Body of pancreas (tissue), 4 donors: ENCODE data around the gene C5orf15. TPM values are rescaled to one million over a fixed set of nuclear protein-coding genes. Genes with fewer than 3 reads are reported as not detected.

Experiments
- ATAC-seq: fragments of 150-250 bp; one replicate; pipeline ENCODE4 v1.9.1; 2016
- DNase-seq, 4 donors: peaks; one replicate each; pipeline ENCODE4 v3.0.0-alpha.2; 2019
- H3K27ac ChIP-seq, 4 donors: fragments of 200-600 bp; sonication (generic); 1 replicate in 3 of 4; 2 replicates in 1 of 4; pipeline versions ENCODE4 v1.5.1 to v1.6.1; 2016 to 2019; ENCODE audit warnings: mild to moderate bottlenecking in 1 of 4, mixed read lengths in 1 of 4, moderate library complexity in 1 of 4
- H3K27me3 ChIP-seq, 2 donors: fragments of 200-600 bp; sonication (generic); one replicate each; pipeline ENCODE4 v1.6.0; 2016; ENCODE audit warnings: mild to moderate bottlenecking in 1 of 2
- H3K36me3 ChIP-seq, 2 donors: fragments of 200-600 bp; sonication (generic); replicated peaks in 1 of 2; 2 replicates each; pipeline ENCODE4 v1.5.1; 2016; ENCODE audit warnings: low read depth in 2 of 2; ENCODE audit not compliant: insufficient read depth in 1 of 2
- H3K4me1 ChIP-seq: fragments of 200-600 bp; sonication (generic); one replicate; pipeline ENCODE4 v1.6.0; 2016
- H3K4me3 ChIP-seq, 2 donors: fragments of 200-600 bp; sonication (generic); 1 replicate in 1 of 2; 2 replicates in 1 of 2; pipeline ENCODE4 v1.5.1; 2016 to 2019
- H3K9me3 ChIP-seq, 3 donors: fragments of 200-600 bp; sonication (generic); 1 replicate in 2 of 3; 2 replicates in 1 of 3; pipeline ENCODE4 v1.5.1; 2016
- POLR2A ChIP-seq, 3 donors: fragments of 450-650 bp; IDR thresholded peaks; one replicate each; pipeline ENCODE4 v1.6.1; 2016; ENCODE audit warnings: antibody characterized with exemption in 3 of 3, mild to moderate bottlenecking in 2 of 3
- WGBS, 2 donors: methylation state at CpG; one replicate each; pipeline ENCODE4 v1.1.5; 2017; 5-methylcytosine and 5-hydroxymethylcytosine counted together
- intact Hi-C: fragments of 100-400 bp; cut with DNase I; formaldehyde crosslinking; loops from one replicate; pipeline ENCODE4 v1.15.1; 2023
- total RNA-seq, 2 donors: library from RNA; depleted of rRNA; stranded (reverse); fragments of >200 nt; gene quantifications; one replicate each; pipeline ENCODE4 v1.1.0, GENCODE V29; 2016
- TF ChIP-seq, protein P1 (sequence below), 7 experiments: fragments of 450-650 bp in 4 of 7; fragments of 200-600 bp in 3 of 7; sonication (generic) in 3 of 7; IDR thresholded peaks; one replicate each; pipeline ENCODE4 v1.5.1; 2016 to 2019; ENCODE audit warnings: antibody characterized with exemption in 7 of 7

Gene C5orf15
- total RNA-seq, 2 donors from 2014 or later = 20.4 to 28.0 TPM

DNA sequence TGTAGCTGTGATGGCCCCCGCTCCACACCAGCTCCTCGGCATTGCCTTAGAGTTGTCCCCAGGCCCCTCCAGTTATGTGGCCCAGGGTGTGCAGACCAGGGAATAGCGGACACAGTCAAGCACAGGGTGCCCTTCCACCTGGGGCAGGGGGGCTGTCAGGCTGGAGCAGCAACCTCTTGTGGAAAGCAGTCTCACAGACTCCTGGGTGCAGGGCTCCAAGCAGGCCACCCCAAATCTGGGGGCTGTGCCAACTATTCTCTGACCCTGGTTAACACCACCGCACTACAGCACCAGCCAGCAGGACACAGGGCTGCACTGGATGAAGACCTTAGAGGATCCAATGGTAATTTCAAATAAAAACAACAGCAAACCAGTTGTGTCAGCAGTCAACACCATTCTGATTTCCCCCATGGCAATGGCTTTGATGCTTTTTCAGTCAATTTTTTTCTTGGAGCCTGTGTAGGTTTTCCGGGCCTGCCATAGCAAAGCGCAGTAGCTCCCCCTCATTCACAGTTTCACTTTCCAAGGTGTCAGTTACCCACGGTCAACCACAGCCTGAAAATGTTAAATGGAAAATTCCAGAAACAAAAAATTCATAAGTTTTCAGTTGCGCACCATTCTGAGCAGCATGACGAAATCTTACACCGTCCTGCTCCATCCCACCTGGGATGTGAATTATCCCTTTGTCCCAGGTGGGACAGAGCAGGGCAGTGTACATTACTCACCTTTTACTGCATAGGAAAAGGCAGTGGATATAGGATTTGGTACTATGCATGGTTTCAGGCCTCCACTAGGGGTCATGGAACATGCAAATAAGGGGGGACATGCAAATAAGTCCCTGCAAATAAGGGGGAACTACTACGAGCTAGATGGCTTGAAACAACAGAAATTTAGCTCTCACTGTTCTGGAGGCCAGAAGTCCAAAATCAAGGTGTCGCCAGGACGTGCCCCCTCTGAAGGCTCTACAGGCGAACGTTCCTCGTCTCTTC is 49.0 kb downstream of the C5orf15 start:
- 93 to 96% methylated on average over 16 of the region's 16 CpGs for WGBS, 2 donors
- intact Hi-C loops = no loop called here

DNA sequence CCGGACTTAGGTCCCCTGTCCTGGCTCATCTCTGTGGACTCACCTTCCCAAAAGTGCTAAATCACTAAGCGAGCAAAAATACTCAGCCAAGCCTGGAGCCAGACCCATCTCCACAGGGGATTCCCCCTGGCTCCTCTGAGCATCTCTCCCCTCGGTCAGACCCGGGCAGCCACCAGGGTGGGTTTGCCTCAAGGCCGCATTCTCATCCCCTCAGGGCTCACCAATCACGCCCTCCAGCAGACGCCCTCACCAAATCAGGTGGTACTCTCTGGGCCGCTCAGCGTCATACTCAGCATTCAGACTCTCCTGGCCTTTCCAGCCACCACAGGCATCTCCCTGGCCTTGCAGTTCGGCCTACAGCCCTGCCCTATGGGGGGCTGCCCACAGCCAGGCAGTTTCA is 49.7 kb downstream of the C5orf15 start:
- intact Hi-C loops = no loop called here
- Histone ChIP-seq H3K27ac (peak overlapping the region in 1 of 4 donors; percentile 7), H3K4me3 (no peak overlapping the region), H3K4me1 (peaks cover 34% of the 10 kb centered on the region), H3K27me3 (no peaks in the 10 kb centered on the region), H3K36me3 (no peaks in the 10 kb centered on the region), H3K9me3 (no peaks in the 10 kb centered on the region)
- no peak for DNase-seq
- 90 to 94% methylated on average over 9 of the region's 10 CpGs for WGBS, 2 donors
- no peak for TF ChIP-seq POLR2A (IDR thresholded peaks at IDR 0.05)
- TF ChIP-seq, protein P1, sequence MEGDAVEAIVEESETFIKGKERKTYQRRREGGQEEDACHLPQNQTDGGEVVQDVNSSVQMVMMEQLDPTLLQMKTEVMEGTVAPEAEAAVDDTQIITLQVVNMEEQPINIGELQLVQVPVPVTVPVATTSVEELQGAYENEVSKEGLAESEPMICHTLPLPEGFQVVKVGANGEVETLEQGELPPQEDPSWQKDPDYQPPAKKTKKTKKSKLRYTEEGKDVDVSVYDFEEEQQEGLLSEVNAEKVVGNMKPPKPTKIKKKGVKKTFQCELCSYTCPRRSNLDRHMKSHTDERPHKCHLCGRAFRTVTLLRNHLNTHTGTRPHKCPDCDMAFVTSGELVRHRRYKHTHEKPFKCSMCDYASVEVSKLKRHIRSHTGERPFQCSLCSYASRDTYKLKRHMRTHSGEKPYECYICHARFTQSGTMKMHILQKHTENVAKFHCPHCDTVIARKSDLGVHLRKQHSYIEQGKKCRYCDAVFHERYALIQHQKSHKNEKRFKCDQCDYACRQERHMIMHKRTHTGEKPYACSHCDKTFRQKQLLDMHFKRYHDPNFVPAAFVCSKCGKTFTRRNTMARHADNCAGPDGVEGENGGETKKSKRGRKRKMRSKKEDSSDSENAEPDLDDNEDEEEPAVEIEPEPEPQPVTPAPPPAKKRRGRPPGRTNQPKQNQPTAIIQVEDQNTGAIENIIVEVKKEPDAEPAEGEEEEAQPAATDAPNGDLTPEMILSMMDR (IDR thresholded peaks at IDR 0.05) = no peak
- no peak for ATAC-seq

More for the DNA sequence above, 49.0 kb downstream of the C5orf15 start:
- no peaks in the 10 kb centered on the region for H3K36me3 ChIP-seq
- no peaks in the 10 kb centered on the region for H3K27me3 ChIP-seq
- no peak for TF ChIP-seq POLR2A (IDR thresholded peaks at IDR 0.05)
- TF ChIP-seq, protein P1 (IDR thresholded peaks at IDR 0.05) = no peak
- no peaks in the 10 kb centered on the region for H3K9me3 ChIP-seq
- no peak overlapping the region for H3K27ac ChIP-seq
- no peak for ATAC-seq
- peaks cover 27% of the 10 kb centered on the region for H3K4me1 ChIP-seq
- DNase-seq = no peak
- H3K4me3 ChIP-seq = no peak overlapping the region

DNA sequence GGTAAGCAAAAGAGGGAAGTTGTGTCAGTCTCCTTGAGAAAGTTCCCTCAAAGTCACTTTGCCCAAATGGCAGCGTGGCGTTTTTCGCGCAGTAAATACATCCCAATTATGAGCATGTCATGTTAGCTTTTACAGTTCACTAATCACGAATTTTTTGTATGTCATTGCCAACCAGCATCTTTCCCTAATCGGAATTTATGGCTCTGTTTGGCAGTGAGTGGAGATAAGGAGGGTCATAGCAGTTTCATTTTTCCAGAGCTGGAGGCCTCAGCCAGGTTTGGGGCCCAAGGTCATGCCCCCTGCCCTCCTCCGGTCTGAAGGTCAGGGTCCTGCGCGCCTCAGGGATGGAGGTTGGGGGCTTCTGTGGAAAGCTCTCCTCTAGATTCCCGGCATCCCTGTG is 50.1 kb downstream of the C5orf15 start:
- H3K36me3 ChIP-seq = no peaks in the 10 kb centered on the region
- ATAC-seq (no peak), DNase-seq (no peak)
- no peaks in the 10 kb centered on the region for H3K27me3 ChIP-seq
- H3K4me3 ChIP-seq = no peak overlapping the region
- 66 to 80% methylated on average over 8 to 10 of the region's 10 CpGs for WGBS, 2 donors
- TF ChIP-seq, protein P1 (IDR thresholded peaks at IDR 0.05) = no peak
- TF ChIP-seq POLR2A (IDR thresholded peaks at IDR 0.05) = no peak
- no peaks in the 10 kb centered on the region for H3K9me3 ChIP-seq
- intact Hi-C loops = no loop called here
- H3K4me1 ChIP-seq = peaks cover 38% of the 10 kb centered on the region
- peak overlapping the region in 1 of 4 donors; percentile 7 for H3K27ac ChIP-seq

DNA sequence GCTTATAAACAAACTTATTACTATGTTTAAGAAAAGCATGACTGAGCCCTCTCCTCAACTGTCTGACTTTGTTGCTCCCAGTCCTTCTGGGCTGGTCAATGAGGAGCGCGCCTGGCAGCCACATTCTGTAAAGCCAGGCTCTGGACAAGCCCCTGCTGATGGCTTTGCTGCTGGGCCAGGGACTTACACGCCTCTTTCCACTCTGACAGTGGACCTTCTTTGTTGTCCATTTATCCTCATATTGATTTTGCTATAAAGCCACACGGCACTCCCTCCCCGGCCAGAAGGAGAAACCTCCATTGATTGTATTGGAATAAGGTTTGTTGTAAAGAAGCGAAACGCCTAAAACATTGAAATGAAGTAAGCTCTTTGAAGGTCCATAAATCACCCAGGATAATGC is 50.6 kb downstream of the C5orf15 start:
- Histone ChIP-seq H3K36me3 (no peaks in the 10 kb centered on the region), H3K9me3 (no peaks in the 10 kb centered on the region), H3K27me3 (no peaks in the 10 kb centered on the region), H3K4me1 (peaks cover 44% of the 10 kb centered on the region), H3K4me3 (no peak overlapping the region), H3K27ac (no peak overlapping the region)
- TF ChIP-seq, protein P1 (IDR thresholded peaks at IDR 0.05) = no peak
- no peak for TF ChIP-seq POLR2A (IDR thresholded peaks at IDR 0.05)
- WGBS, 2 donors = 77 to 79% methylated on average over 7 of the region's 7 CpGs
- DNase-seq (no peak), ATAC-seq (no peak)
- intact Hi-C loops = no loop called here
